ENCODE data around the gene VRK3. TPM values are rescaled to one million over a fixed set of nuclear protein-coding genes. Genes with fewer than 3 reads are reported as not detected.
A peak's percentile ranks its signal among the peaks of the same experiment; 100 is the strongest.
"Not testable (repeated sequence)": the region's sequence is repeated elsewhere in the genome, so short reads cannot be mapped to it uniquely, and the experiment has no call there.

VRK3 gene
- total RNA-seq, 1 experiment from 2014 or later = 20.9 TPM

GRCh38 chr19:49957262-49957915 is 67.8 kb downstream of the VRK3 start:
- DNase-seq (ENCODE audit: low read depth) = no peak

GRCh38 chr19:49956115-49956495 is 69.1 kb downstream of the VRK3 start:
- DNase-seq (ENCODE audit: low read depth) = no peak

- DNase-seq (ENCODE audit: low read depth) = no peak
These were observed 70.2 kb downstream of the VRK3 start for GRCh38 chr19:49954933-49955332.

GRCh38 chr19:49954092-49954829 is 70.9 kb downstream of the VRK3 start:
- no peak for DNase-seq (ENCODE audit: low read depth)

- DNase-seq (ENCODE audit: low read depth) = no peak
These were observed 71.8 kb downstream of the VRK3 start for GRCh38 chr19:49953416-49953815.

- no peak for DNase-seq (ENCODE audit: low read depth)
These were observed 72.3 kb downstream of the VRK3 start for GRCh38 chr19:49952906-49953305.

GRCh38 chr19:49952479-49952836 is 72.7 kb downstream of the VRK3 start:
- no peak for DNase-seq (ENCODE audit: low read depth)

- no peak for DNase-seq (ENCODE audit: low read depth)
These were observed 73.2 kb downstream of the VRK3 start for GRCh38 chr19:49951806-49952478.

GRCh38 chr19:49950956-49951526 is 74.1 kb downstream of the VRK3 start:
- DNase-seq (ENCODE audit: low read depth) = no peak

GRCh38 chr19:49950590-49950948 is 74.6 kb downstream of the VRK3 start:
- DNase-seq (ENCODE audit: low read depth) = no peak

GRCh38 chr19:49949742-49950589 is 75.2 kb downstream of the VRK3 start:
- DNase-seq (ENCODE audit: low read depth) = no peak

GRCh38 chr19:49946415-49946814 is 78.8 kb downstream of the VRK3 start:
- DNase-seq (ENCODE audit: low read depth) = no peak

- not testable (repeated sequence) for DNase-seq (ENCODE audit: low read depth)
These were observed 80.6 kb downstream of the VRK3 start for GRCh38 chr19:49944567-49944966.

GRCh38 chr19:49940482-49940791 is 84.7 kb downstream of the VRK3 start:
- no peak for DNase-seq (ENCODE audit: low read depth)

GRCh38 chr19:49939721-49940481 is 85.3 kb downstream of the VRK3 start:
- DNase-seq (ENCODE audit: low read depth) = no peak

GRCh38 chr19:49938662-49939061 is 86.5 kb downstream of the VRK3 start:
- DNase-seq (ENCODE audit: low read depth) = no peak

- peak; percentile 60 for DNase-seq (ENCODE audit: low read depth)
These were observed 87.3 kb downstream of the VRK3 start for GRCh38 chr19:49937750-49938381.

GRCh38 chr19:49936549-49936948 is 88.6 kb downstream of the VRK3 start:
- DNase-seq (ENCODE audit: low read depth) = no peak

- DNase-seq (ENCODE audit: low read depth) = no peak
These were observed 91.5 kb downstream of the VRK3 start for GRCh38 chr19:49933643-49934042.

- no peak for DNase-seq (ENCODE audit: low read depth)
These were observed 92.4 kb downstream of the VRK3 start for GRCh38 chr19:49932731-49933131.
